ENCODE results near the gene DNTTIP2. TPM values are rescaled to one million over a fixed set of nuclear protein-coding genes. Genes with fewer than 3 reads are reported as not detected.
"Not testable (repeated sequence)": the region's sequence is repeated elsewhere in the genome, so short reads cannot be mapped to it uniquely, and the experiment has no call there.

DNTTIP2 gene
- polyA plus RNA-seq, 1 donor from 2014 or later: 43.8 TPM

DNA sequence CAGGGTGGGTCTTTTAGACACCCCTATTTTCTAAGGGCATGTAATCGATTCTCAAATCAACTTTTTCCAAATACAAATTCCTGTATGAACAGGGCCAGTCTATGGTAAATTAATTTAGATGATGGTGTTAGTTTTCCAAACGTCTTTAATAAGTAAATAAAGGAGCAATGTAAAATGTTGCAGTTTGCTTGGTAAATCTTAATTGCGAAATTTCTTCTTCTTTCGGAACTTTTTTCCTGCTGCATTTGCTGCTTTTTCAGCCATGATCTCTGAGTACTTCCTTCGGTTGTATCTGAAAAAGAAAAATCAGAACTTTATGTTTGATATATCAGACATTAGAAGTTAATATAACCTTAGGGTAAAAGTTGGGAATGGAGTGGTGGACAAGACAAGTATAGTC is 9.4 kb downstream of the DNTTIP2 start:
- no peak overlapping the region for H3K9ac ChIP-seq (ENCODE audit: low read length)
- H2AFZ ChIP-seq (ENCODE audit: low read depth, low read length): no peak overlapping the region
- H3K36me3 ChIP-seq (ENCODE audit: insufficient read depth, low read length): peaks cover 17% of the 10 kb centered on the region
- no peaks in the 10 kb centered on the region for H3K9me2 ChIP-seq (ENCODE audit: insufficient read depth, low read length)
- no peaks in the 10 kb centered on the region for H3K9me3 ChIP-seq (ENCODE audit: low read length)
- no peak overlapping the region for H3K27ac ChIP-seq (ENCODE audit: low read length)
- no peaks in the 10 kb centered on the region for H3K27me3 ChIP-seq (ENCODE audit: insufficient read depth, low read depth, low read length)
- H3K4me2 ChIP-seq (ENCODE audit: low read length): no peak overlapping the region
- no peaks in the 10 kb centered on the region for H3K79me2 ChIP-seq (replicated peaks; ENCODE audit: insufficient read depth, low read length)
- no peaks in the 10 kb centered on the region for H3F3A ChIP-seq (ENCODE audit: insufficient read depth, low read length, poor library complexity, severe bottlenecking)
- H3K4me3 ChIP-seq (ENCODE audit: low read length): no peak overlapping the region
- TF ChIP-seq EZH2 (IDR thresholded peaks at IDR 0.05; ENCODE audit: borderline replicate concordance, insufficient read depth, low read length, poor library complexity, severe bottlenecking) (no peak), EP300 (conservative IDR thresholded peaks at IDR 0.05; ENCODE audit: poor library complexity, severe bottlenecking) (no peak), POLR2AphosphoS5 (IDR thresholded peaks at IDR 0.05) (no peak), SMC3 (conservative IDR thresholded peaks at IDR 0.05; ENCODE audit: poor library complexity) (no peak), MXI1 (conservative IDR thresholded peaks at IDR 0.05; ENCODE audit: poor library complexity, severe bottlenecking) (no peak), RAD21 (conservative IDR thresholded peaks at IDR 0.05) (no peak), REST (IDR thresholded peaks at IDR 0.05; ENCODE audit: borderline replicate concordance) (no peak), TAF1 (IDR thresholded peaks at IDR 0.05; ENCODE audit: low read depth) (no peak), CTCF (IDR thresholded peaks at IDR 0.05; ENCODE audit: poor library complexity, severe bottlenecking) (no peak)
- H4K20me1 ChIP-seq (ENCODE audit: insufficient read depth): no peaks in the 10 kb centered on the region

DNA sequence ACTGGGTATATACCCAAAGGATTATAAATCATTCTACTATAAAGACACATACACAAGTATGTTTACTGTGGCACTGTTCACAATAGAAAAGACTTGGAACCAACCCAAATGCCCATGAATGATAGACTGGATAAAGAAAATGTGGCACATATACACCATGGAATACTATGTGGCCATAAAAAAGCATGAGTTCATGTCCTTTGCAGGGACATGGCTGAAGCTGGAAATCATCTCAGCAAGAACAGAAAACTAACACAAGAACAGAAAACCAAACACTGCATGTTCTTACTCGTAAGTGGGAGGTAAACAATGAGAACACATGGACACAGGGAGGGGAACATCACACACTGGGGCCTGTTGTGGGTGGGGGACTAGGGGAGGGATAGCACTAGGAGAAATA is 10.5 kb downstream of the DNTTIP2 start:
- not testable (repeated sequence) for H4K20me1 ChIP-seq (ENCODE audit: insufficient read depth); H3K9me3 ChIP-seq (ENCODE audit: low read length); H3K9me2 ChIP-seq (ENCODE audit: insufficient read depth, low read length); H3K4me3 ChIP-seq (ENCODE audit: low read length); H3K27me3 ChIP-seq (ENCODE audit: insufficient read depth, low read depth, low read length); H3K27ac ChIP-seq (ENCODE audit: low read length); H3K9ac ChIP-seq (ENCODE audit: low read length); H2AFZ ChIP-seq (ENCODE audit: low read depth, low read length); H3F3A ChIP-seq (ENCODE audit: insufficient read depth, low read length, poor library complexity, severe bottlenecking); H3K4me2 ChIP-seq (ENCODE audit: low read length); H3K79me2 ChIP-seq (replicated peaks; ENCODE audit: insufficient read depth, low read length)
- peaks cover 13% of the 10 kb centered on the region for H3K36me3 ChIP-seq (ENCODE audit: insufficient read depth, low read length)

- Histone ChIP-seq H3K36me3 (ENCODE audit: insufficient read depth, low read length) (peaks cover 5% of the 10 kb centered on the region), H3K79me2 (replicated peaks; ENCODE audit: insufficient read depth, low read length) (no peaks in the 10 kb centered on the region), H3K4me3 (ENCODE audit: low read length) (no peak overlapping the region), H3K27ac (ENCODE audit: low read length) (no peak overlapping the region), H3K4me2 (ENCODE audit: low read length) (no peak overlapping the region), H3F3A (ENCODE audit: insufficient read depth, low read length, poor library complexity, severe bottlenecking) (no peaks in the 10 kb centered on the region), H2AFZ (ENCODE audit: low read depth, low read length) (no peak overlapping the region), H3K9me3 (ENCODE audit: low read length) (no peaks in the 10 kb centered on the region), H4K20me1 (ENCODE audit: insufficient read depth) (no peaks in the 10 kb centered on the region), H3K9me2 (ENCODE audit: insufficient read depth, low read length) (no peaks in the 10 kb centered on the region), H3K27me3 (ENCODE audit: insufficient read depth, low read depth, low read length) (no peaks in the 10 kb centered on the region), H3K9ac (ENCODE audit: low read length) (no peak overlapping the region)
- TF ChIP-seq RAD21 (conservative IDR thresholded peaks at IDR 0.05) (no peak), CTCF (IDR thresholded peaks at IDR 0.05; ENCODE audit: poor library complexity, severe bottlenecking) (no peak), MXI1 (conservative IDR thresholded peaks at IDR 0.05; ENCODE audit: poor library complexity, severe bottlenecking) (no peak), EP300 (conservative IDR thresholded peaks at IDR 0.05; ENCODE audit: poor library complexity, severe bottlenecking) (no peak), POLR2AphosphoS5 (IDR thresholded peaks at IDR 0.05) (no peak), EZH2 (IDR thresholded peaks at IDR 0.05; ENCODE audit: borderline replicate concordance, insufficient read depth, low read length, poor library complexity, severe bottlenecking) (no peak), TAF1 (IDR thresholded peaks at IDR 0.05; ENCODE audit: low read depth) (no peak)
Measured at GRCh38 chr1:93865253-93865652, 13.8 kb downstream of the DNTTIP2 start.

All from neural cell (in vitro differentiated cells).